ENCODE results near the gene CD59.
A peak's percentile ranks its signal among the peaks of the same experiment; 100 is the strongest.

CD59 gene

GRCh38 chr11:33761471-33761870 is 25.2 kb upstream of the CD59 start:
- TF ChIP-seq CTCF (IDR thresholded peaks at IDR 0.05; ENCODE audit: insufficient read depth, low read length, poor library complexity, severe bottlenecking) = no peak
- Histone ChIP-seq H3K36me3 (ENCODE audit: control insufficient read depth, insufficient read depth, low read length) (peaks cover 2% of the 10 kb centered on the region; the same call in 1 of the 2 replicates), H3K4me3 (replicated peaks; ENCODE audit: low read depth, low read length) (no peak overlapping the region), H3K27me3 (replicated peaks; ENCODE audit: control insufficient read depth, insufficient read depth, low read length) (no peaks in the 10 kb centered on the region)
- no peak for DNase-seq (ENCODE audit: extremely low read depth, insufficient read length)

GRCh38 chr11:33753304-33753967 is 17.2 kb upstream of the CD59 start:
- DNase-seq (ENCODE audit: extremely low read depth, insufficient read length) = peak; percentile 52
- H3K36me3 ChIP-seq (ENCODE audit: control insufficient read depth, insufficient read depth, low read length) = peaks cover 3% of the 10 kb centered on the region; the same call in 1 of the 2 replicates
- peak overlapping the region; percentile 13; the same call in 1 of the 2 replicates for H3K4me3 ChIP-seq (replicated peaks; ENCODE audit: low read depth, low read length)
- no peaks in the 10 kb centered on the region for H3K27me3 ChIP-seq (replicated peaks; ENCODE audit: control insufficient read depth, insufficient read depth, low read length)
- TF ChIP-seq CTCF (IDR thresholded peaks at IDR 0.05; ENCODE audit: insufficient read depth, low read length, poor library complexity, severe bottlenecking) = no peak

GRCh38 chr11:33751878-33752277 is 15.7 kb upstream of the CD59 start:
- Histone ChIP-seq H3K27me3 (replicated peaks; ENCODE audit: control insufficient read depth, insufficient read depth, low read length) (no peaks in the 10 kb centered on the region), H3K4me3 (replicated peaks; ENCODE audit: low read depth, low read length) (no peak overlapping the region), H3K36me3 (ENCODE audit: control insufficient read depth, insufficient read depth, low read length) (peaks cover 3% of the 10 kb centered on the region; the same call in 1 of the 2 replicates)
- no peak for DNase-seq (ENCODE audit: extremely low read depth, insufficient read length)
- TF ChIP-seq CTCF (IDR thresholded peaks at IDR 0.05; ENCODE audit: insufficient read depth, low read length, poor library complexity, severe bottlenecking) = no peak

- Histone ChIP-seq H3K4me3 (replicated peaks; ENCODE audit: low read depth, low read length) (no peak overlapping the region), H3K36me3 (ENCODE audit: control insufficient read depth, insufficient read depth, low read length) (peaks cover 5% of the 10 kb centered on the region), H3K27me3 (replicated peaks; ENCODE audit: control insufficient read depth, insufficient read depth, low read length) (no peaks in the 10 kb centered on the region)
- no peak for TF ChIP-seq CTCF (IDR thresholded peaks at IDR 0.05; ENCODE audit: insufficient read depth, low read length, poor library complexity, severe bottlenecking)
- DNase-seq (ENCODE audit: extremely low read depth, insufficient read length) = no peak
Measured at GRCh38 chr11:33747979-33748378, 11.8 kb upstream of the CD59 start.

GRCh38 chr11:33743291-33743690 is 7.1 kb upstream of the CD59 start:
- Histone ChIP-seq H3K27me3 (replicated peaks; ENCODE audit: control insufficient read depth, insufficient read depth, low read length) (no peaks in the 10 kb centered on the region), H3K4me3 (replicated peaks; ENCODE audit: low read depth, low read length) (no peak overlapping the region), H3K36me3 (ENCODE audit: control insufficient read depth, insufficient read depth, low read length) (peaks cover 2% of the 10 kb centered on the region)
- TF ChIP-seq CTCF (IDR thresholded peaks at IDR 0.05; ENCODE audit: insufficient read depth, low read length, poor library complexity, severe bottlenecking) = no peak
- no peak for DNase-seq (ENCODE audit: extremely low read depth, insufficient read length)

Measured in GM06990 (cell line).